DMS79 treated with DMSO at 0.1 percent for 48 hours (cell line): ENCODE results near the gene PEX11G.
"Not testable (repeated sequence)": the region's sequence is repeated elsewhere in the genome, so short reads cannot be mapped to it uniquely, and the experiment has no call there.

ENCODE experiments used
- DNase-seq: peaks from one replicate; lab custom pipeline; 2025; lab: John Stamatoyannopoulos, UW

PEX11G gene

GRCh38 chr19:7467009-7467989 lies 21.5 kb downstream of the PEX11G start:
- DNase-seq, result no peak

DNA sequence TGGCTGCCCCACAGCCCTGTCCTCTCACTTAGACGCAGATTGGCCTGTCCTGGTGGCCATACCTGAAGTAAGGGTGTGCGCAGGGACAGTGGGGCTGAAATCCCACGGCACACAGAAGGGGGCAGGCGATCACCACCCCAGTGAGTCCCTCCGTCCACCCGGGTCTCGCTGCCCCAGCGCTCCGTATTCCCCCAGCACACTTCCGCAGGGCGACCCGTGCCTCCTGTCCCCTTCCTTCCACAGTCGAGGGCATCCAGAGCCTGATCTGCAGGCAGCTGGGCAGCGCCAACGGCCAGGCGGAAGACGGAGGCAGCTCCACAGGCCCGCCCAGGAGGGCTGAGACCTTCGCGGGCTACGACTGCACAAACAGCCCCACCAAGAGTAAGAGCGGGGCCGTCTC lies 25.3 kb downstream of the PEX11G start:
- DNase-seq, result no peak

DNA sequence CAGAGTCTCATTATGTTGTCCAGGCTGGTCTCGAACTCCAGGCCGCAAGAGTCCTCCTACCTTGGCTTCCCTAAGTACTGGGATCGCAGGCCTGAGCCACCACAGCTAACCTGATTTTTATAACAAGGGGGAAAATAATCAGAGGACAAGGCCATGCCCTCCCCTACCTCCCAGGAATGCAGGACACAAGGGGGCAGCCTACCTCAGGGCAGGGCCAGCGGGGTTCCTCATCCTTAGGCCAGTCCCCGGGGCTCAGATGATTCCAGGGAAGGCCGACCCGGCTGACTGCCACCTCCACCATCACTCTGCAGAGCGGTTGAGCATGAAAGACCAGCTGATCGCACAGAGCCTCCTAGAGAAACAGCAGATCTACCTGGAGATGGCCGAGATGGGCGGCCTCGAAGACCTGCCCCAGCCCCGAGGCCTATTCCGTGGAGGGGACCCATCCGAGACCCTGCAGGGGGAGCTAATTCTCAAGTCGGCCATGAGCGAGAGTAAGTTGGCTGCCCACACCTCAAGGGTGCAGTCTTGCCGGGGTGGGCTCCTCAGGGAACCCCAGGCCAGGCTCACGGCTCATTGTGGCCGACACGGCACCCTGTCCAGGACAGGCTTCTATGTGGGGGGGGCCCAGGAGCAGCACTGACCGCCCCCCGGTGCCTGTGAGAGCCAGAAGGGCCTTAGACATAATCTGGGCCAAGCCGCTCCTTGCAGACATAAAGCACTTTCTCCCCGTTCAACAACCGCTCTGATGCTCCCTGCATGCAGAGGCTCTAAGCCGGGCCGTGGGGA lies 26.8 kb downstream of the PEX11G start:
- no peak for DNase-seq

GRCh38 chr19:7460562-7460966 lies 28.3 kb downstream of the PEX11G start:
- no peak for DNase-seq

DNA sequence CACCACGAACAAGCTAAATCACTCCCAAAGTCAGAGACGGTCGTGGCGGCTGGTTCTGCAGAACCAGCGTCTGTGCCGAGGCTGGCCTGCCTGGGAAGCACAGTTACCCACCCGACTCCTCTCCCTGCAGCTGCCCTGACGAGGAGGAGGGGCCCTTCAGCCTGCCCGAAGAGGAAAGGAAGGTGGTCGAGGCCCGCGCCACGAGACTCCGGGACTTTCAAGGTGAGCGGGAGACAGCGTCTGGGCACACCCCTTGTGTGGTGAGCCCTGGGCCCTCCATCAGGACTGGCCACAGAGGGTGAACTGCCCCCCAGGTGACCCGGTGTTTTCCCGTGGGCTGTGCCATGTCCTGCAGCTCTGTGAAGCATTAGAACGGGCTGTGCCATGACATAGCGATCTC lies 29.1 kb downstream of the PEX11G start:
- no peak for DNase-seq

DNA sequence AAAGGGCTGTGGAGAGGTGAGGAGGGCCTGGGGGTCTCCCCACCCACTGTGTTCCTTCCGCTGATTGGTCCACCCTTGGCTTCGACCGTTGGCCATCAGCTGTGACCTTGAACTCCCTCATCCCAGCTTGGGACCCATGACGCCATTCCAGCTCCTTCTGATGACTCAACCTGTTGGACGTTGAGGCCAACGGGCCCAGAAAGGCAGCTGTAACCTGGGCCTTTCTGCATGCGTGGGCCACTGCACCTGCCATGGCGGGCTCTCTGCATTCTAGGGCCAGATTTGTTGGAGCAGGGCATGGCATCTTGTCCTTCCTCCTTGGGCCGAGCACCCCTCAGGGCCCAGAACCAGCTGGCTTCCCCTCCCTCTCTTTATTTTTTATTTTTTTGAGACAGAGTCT lies 30.2 kb downstream of the PEX11G start:
- DNase-seq, result no peak

- DNase-seq, result no peak
Observed at GRCh38 chr19:7456964-7457541, 31.8 kb downstream of the PEX11G start.

DNA sequence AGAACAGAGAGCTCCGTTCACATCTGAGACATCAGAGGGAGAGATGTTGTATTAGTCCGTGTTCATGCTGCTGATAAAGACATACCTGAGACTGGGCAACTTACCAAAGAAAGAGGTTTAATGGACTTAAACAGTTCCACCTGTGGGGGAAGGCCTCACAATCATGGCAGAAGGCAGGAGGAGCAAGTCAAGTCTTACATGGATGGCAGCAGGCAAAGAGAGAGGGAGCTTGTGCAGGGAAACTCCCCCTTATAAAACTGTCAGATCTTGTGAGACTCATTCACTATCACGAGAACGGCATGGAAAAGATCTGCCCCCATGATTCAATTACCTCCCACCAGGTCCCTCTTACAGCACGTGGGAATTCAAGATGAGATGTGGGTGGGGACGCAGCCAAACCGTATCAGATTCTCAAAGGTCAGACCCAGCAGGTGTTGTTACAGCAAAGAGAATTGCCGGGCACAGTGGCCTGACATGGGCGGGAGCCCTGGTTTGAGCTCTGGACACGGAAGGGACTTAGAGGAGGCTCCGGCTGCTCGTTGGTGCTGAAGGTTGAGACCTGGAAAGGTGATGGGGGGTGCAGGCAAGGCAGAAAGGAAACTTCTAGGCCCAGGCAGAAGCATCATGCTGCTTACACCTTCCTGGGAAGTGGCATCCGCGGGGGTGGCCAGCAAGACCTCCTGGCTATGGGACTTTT lies 33.1 kb downstream of the PEX11G start:
- DNase-seq, result no peak

GRCh38 chr19:7454998-7455397 lies 33.8 kb downstream of the PEX11G start:
- DNase-seq, result no peak

- no peak for DNase-seq
Observed at GRCh38 chr19:7450243-7451223, 38.3 kb downstream of the PEX11G start.

DNA sequence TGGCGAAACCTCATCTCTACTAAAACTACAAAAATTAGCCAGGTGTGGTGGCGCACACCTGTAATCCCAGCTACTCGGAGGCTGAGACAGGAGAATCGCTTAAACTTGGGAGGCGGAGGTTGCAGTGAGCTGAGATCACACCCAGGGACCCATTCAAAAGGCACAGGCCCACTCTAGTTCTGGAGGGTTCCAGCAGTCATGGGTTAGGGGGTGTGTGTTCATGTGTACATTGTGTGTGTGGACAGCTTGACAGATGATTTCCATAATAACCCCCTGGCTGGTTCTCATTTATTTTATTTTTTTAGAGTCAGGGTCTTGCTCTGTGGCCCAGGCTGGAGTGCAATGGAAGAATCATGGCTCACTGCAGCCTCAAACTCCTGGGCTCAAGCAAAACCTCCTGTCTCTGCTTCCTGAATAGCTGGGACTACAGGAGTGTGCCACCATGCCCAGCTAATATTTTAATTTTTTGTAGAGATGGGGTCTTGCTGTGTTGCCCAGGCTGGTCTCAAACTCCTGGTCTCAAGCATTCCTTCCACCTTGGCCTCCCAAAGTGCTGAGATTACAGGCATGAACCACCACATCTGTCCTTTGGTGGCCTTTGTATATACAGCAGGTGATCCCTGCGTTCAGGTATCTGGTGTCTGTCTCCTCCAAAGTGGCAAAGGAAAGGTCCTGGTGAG lies 39.3 kb downstream of the PEX11G start:
- DNase-seq, result not testable (repeated sequence)

- DNase-seq, result no peak
Observed at GRCh38 chr19:7447648-7448047, 41.2 kb downstream of the PEX11G start.

DNA sequence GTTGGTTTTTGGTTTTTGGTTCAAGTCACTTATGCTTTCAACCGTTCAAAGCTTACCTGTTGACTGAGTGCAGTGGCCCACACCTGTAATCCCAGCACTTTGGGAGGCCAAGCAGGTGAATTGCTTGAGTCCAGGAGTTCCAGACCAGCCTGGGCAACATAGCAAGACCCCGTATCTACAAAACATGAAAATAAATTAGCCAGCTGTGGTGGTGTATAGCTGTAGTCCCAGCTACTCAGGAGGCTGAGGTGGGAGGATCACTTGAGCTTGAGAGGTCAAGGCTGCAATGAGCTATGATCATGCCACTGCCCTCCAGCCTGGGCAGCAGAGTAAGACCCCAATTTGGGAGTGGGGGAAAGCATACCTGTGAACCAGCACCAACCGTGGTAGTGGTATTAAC lies 43.7 kb downstream of the PEX11G start:
- no peak for DNase-seq

GRCh38 chr19:7444042-7444441 lies 44.8 kb downstream of the PEX11G start:
- DNase-seq, result no peak

GRCh38 chr19:7442423-7442822 lies 46.4 kb downstream of the PEX11G start:
- DNase-seq, result no peak

DNA sequence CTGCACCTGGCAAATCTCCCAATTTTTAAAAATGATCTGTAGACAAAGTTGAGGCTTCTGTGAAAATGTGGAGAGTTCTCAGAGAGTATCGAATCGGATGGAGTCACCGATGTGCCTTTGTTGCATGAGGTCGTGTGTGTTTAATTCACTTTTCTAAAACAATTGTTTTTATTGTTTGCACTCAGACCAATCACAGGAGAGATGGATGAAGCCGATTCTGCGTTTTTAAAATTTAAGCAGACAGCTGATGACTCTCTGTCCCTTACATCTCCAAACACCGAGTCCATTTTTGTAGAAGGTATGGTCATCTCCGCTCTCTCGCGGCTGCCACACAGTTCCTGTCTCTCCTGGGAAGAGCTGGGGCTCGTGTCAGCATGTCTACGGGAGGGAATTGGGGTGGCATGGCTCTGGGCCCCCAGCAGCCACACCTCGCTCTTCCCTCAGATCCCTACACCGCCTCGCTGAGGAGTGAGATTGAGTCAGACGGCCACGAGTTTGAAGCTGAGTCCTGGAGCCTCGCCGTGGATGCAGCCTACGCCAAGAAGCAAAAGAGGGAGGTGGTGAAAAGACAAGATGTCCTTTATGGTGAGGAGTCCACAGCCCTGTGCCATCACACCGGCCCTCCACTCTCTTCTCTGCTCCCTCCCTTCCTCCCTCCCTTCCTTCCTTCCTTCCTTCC lies 47.2 kb downstream of the PEX11G start:
- DNase-seq, result no peak

GRCh38 chr19:7440188-7440975 lies 48.5 kb downstream of the PEX11G start:
- no peak for DNase-seq

- DNase-seq, result no peak
Observed at GRCh38 chr19:7435586-7435985, 53.2 kb downstream of the PEX11G start.

GRCh38 chr19:7434391-7434790 lies 54.4 kb downstream of the PEX11G start:
- no peak for DNase-seq
